Activated T-cell treated with anti-CD3 and anti-CD28 coated beads, Interleukin-2, amount 50 U/mL, for 1 hour (primary cell): ENCODE measurements around the gene ZSCAN22.
A peak's percentile ranks its signal among the peaks of the same experiment; 100 is the strongest.
"Not testable (repeated sequence)": the region's sequence is repeated elsewhere in the genome, so short reads cannot be mapped to it uniquely, and the experiment has no call there.

Experiments used
- DNase-seq: peaks from one replicate; pipeline ENCODE4 v3.0.0-alpha.2; 2020

The ZSCAN22 gene

GRCh38 chr19:58352760-58353671, 26.2 kb downstream of the ZSCAN22 start, which contains the start of gene A1BG:
Gene A1BG (minus strand): TSS chr19:58353492. CDS start chr19:58353437, 55 bp downstream.
- no peak for DNase-seq

GRCh38 chr19:58353717-58354477, 27.1 kb downstream of the ZSCAN22 start:
- DNase-seq, result no peak

- no peak for DNase-seq
Measured at GRCh38 chr19:58354478-58355030, 27.8 kb downstream of the ZSCAN22 start.

GRCh38 chr19:58355215-58355796, 28.5 kb downstream of the ZSCAN22 start:
- DNase-seq, result no peak

- DNase-seq, result peak; percentile 56
Measured at GRCh38 chr19:58355908-58356765, 29.3 kb downstream of the ZSCAN22 start.

- no peak for DNase-seq
Measured at GRCh38 chr19:58356766-58357480, 30.1 kb downstream of the ZSCAN22 start.

- DNase-seq, result no peak
Measured at GRCh38 chr19:58357481-58358145, 30.8 kb downstream of the ZSCAN22 start.

- no peak for DNase-seq
Measured at GRCh38 chr19:58361900-58362271, 35.1 kb downstream of the ZSCAN22 start.

GRCh38 chr19:58362272-58362994, 35.6 kb downstream of the ZSCAN22 start, which contains the start of gene ZNF497:
Gene ZNF497 (minus strand): TSS chr19:58362751. CDS start chr19:58357635, 5,116 bp downstream.
- peak; percentile 96 for DNase-seq

- no peak for DNase-seq
Measured at GRCh38 chr19:58364146-58364545, 37.4 kb downstream of the ZSCAN22 start.

GRCh38 chr19:58366585-58367430, 40.0 kb downstream of the ZSCAN22 start:
- DNase-seq, result no peak

GRCh38 chr19:58367698-58368454, 41.1 kb downstream of the ZSCAN22 start:
- DNase-seq, result no peak

- DNase-seq, result no peak
Measured at GRCh38 chr19:58368561-58369360, 42.0 kb downstream of the ZSCAN22 start.

GRCh38 chr19:58372311-58373133, 45.7 kb downstream of the ZSCAN22 start:
- DNase-seq, result no peak

GRCh38 chr19:58374200-58374599, 47.4 kb downstream of the ZSCAN22 start:
- DNase-seq, result no peak

GRCh38 chr19:58376724-58377123, 49.9 kb downstream of the ZSCAN22 start:
- not testable (repeated sequence) for DNase-seq
